Activated naive CD4-positive, alpha-beta T cell treated with anti-CD3 and anti-CD28 coated beads, Interleukin-2, amount 50 U/mL, for 72 hours (primary cell): ENCODE data around the gene PCDH9. TPM values are rescaled to one million over a fixed set of nuclear protein-coding genes. Genes with fewer than 3 reads are reported as not detected.

Experiments used
- ATAC-seq, 2 donors: fragments of 150-1000 bp; cut with Tn5 transposase; 2 replicates each; pipeline ENCODE4 v1.10.0; 2021; ENCODE audit warnings: mild to moderate bottlenecking in 2 of 2, moderate library complexity in 2 of 2
- DNase-seq, 2 donors: peaks; one replicate each; pipeline ENCODE4 v3.0.0; 2021 to 2022; ENCODE audit warnings: low spot score in 2 of 2
- H3K27ac Mint-ChIP-seq, 2 donors: one replicate each; pipeline ENCODE4 v1.8.0; 2022; ENCODE audit warnings: mild to moderate bottlenecking in 2 of 2, mixed read lengths in 2 of 2
- H3K36me3 Mint-ChIP-seq, 2 donors: one replicate each; pipeline ENCODE4 v1.8.0; 2022; ENCODE audit warnings: mixed read lengths in 2 of 2
- H3K9me3 Mint-ChIP-seq, 2 donors: one replicate each; pipeline ENCODE4 v1.8.0; 2022; ENCODE audit warnings: mixed read lengths in 2 of 2
- total RNA-seq, 2 donors: library from RNA; stranded (reverse); gene quantifications; one replicate each; pipeline ENCODE4 v1.2.3, GENCODE V29; 2022

Gene PCDH9
- total RNA-seq, 2 donors from 2014 or later = 0.16 to 0.48 TPM

DNA sequence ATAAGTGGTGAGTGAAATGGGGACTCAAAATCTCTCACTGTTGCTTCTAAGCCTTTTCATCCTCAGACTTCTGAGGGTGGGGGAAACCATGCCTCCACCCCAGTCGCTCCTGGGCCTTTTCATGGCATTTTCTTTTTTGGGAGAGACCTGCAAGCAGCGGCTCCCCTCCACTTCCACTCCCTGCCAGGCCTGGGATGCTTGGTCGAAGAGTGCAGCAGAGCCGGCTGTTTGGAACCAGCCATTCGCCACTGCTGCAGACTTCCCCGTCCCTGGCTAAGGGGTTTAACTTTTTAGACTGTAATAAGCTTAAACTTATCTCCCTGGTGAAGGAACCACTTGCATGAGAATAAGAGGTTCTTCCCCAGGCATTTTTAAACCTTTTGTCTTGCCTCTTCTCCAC, 617.2 kb downstream of the PCDH9 start:
- Mint-ChIP-seq H3K27ac (no peak overlapping the region), H3K9me3 (no peaks in the 10 kb centered on the region), H3K36me3 (no peaks in the 10 kb centered on the region)
- DNase-seq = no peak
- ATAC-seq = no peak

DNA sequence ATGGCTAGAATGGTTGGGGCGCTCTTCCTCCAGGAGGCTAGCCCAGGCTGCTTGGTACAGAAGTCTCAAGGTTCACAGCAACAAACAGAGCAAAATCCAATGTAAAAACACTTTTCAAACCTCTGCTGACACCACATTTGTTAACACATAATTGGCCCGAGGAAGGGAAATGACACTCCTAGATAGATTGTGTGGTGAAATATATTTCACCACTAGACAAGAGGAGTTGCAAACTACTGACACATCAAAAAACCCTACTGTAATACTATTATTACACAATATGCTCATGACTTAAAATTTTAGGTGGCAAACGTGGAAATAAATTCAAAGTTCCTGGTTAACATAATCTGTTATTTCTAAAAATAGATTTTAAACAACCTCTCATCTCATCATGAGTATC, 643.6 kb downstream of the PCDH9 start:
- Mint-ChIP-seq H3K27ac (no peak overlapping the region), H3K36me3 (no peaks in the 10 kb centered on the region), H3K9me3 (peaks cover 0 to 4% of the 10 kb centered on the region in 2 donors)
- DNase-seq (no peak), ATAC-seq (no peak)

DNA sequence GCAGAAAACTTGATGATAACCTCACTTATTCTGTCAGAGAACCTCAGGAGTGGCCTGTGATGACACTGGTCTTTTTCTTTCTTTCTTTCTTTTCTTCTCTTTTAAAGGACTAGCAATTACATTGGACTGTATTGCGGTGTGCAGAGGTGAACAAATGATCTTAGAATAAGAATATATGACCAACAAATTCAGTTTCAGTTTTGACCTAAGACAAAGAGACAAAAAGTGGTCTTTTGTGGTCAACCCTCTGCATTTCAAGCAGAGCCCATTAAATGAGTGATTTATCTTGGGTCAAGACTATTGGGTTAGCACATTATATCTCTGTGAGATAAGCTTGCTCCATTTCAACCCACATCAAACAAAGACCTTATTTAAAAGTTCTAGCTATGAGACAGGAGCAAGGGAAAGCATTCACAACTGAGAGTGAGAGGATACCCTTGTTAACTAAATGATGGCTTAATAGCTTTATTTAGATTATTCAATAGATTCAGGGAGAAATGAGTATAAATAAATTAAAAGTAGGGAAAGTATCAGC, 644.4 kb downstream of the PCDH9 start:
- DNase-seq (no peak), ATAC-seq (no peak)
- Mint-ChIP-seq H3K36me3 (no peaks in the 10 kb centered on the region), H3K27ac (no peak overlapping the region), H3K9me3 (peaks cover 0 to 4% of the 10 kb centered on the region in 2 donors)

DNA sequence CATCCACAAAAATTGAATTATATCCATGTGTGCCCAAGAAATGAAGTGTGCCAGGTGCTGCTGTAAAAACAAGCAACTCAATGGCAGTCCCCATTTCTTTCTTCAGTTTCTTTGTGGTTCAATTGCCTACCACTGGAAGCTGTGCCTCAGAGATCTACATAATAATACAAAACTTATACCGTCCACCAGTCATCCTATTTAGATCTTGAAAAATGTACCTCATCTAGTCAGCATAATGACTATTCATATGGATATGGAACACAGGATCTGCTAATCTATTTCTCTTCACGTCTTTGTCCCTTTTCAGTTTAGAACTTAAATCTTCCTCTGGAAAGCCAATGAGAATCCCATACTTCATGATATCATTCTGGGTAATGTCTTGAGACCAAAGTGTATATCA, 648.5 kb downstream of the PCDH9 start:
- H3K36me3 Mint-ChIP-seq = no peaks in the 10 kb centered on the region
- no peak overlapping the region for H3K27ac Mint-ChIP-seq
- ATAC-seq (no peak), DNase-seq (no peak)
- H3K9me3 Mint-ChIP-seq = peaks cover 0 to 4% of the 10 kb centered on the region in 2 donors

DNA sequence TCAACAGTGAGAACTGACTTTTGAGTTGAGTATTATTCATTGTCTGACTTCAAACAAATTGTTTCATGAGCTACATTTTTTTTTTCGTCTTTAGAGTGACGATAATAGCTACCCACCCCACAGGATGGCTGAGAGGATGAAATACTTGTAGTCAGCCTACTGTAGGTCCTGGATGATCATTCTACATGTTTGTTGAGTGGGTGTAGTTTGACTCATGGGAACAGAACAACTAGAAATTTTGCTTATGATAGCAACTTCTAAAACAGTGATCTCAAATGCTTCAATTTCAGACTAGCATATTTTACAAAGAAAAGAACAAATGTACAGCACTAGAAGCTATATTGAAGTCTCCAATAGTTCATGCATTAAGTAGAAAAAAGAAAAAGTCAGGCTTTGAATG, 651.8 kb downstream of the PCDH9 start:
- ATAC-seq = no peak
- no peaks in the 10 kb centered on the region for H3K36me3 Mint-ChIP-seq
- peaks cover 0 to 10% of the 10 kb centered on the region in 2 donors for H3K9me3 Mint-ChIP-seq
- no peak for DNase-seq
- H3K27ac Mint-ChIP-seq = no peak overlapping the region

DNA sequence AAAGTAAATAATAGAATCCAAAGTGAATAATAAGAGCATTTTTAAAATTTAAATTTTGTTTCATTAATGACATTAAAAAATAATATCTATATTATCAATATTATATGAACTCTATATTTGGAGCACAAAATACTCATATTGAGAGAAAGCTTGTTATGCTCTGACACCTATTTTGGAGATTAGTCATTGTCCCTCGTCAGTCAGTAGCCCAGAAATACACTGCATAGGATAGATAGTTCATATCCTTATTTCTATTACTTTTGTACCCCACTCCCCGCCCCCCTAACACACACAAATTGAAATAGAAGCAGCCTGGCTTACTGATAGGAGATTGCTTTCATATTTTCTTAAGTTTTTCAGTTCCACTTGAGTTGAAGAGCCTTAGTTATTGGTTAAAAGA, 652.8 kb downstream of the PCDH9 start:
- DNase-seq (no peak), ATAC-seq (no peak)
- H3K9me3 Mint-ChIP-seq = peaks cover 0 to 10% of the 10 kb centered on the region in 2 donors
- no peaks in the 10 kb centered on the region for H3K36me3 Mint-ChIP-seq
- no peak overlapping the region for H3K27ac Mint-ChIP-seq

DNA sequence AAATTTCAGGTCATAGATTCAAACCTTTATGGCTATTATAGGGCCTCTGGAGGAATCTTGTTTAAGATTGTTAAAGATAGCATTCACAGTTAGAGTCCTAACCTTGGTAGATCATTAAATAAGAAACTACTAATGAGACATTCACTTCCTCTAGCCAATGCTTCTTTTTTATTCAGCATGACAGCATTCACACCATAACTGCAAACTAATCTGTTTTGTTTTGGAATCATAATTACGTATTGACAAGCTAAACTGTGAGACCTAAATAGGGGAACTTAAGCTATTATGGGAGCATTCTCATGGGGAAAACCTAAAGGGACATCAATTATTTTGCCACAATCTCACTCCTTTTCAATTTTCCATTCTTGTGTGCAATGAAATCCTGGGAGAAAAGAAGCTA, 653.8 kb downstream of the PCDH9 start:
- ATAC-seq = no peak
- Mint-ChIP-seq H3K27ac (no peak overlapping the region), H3K36me3 (no peaks in the 10 kb centered on the region), H3K9me3 (peaks cover 0 to 10% of the 10 kb centered on the region in 2 donors)
- no peak for DNase-seq

DNA sequence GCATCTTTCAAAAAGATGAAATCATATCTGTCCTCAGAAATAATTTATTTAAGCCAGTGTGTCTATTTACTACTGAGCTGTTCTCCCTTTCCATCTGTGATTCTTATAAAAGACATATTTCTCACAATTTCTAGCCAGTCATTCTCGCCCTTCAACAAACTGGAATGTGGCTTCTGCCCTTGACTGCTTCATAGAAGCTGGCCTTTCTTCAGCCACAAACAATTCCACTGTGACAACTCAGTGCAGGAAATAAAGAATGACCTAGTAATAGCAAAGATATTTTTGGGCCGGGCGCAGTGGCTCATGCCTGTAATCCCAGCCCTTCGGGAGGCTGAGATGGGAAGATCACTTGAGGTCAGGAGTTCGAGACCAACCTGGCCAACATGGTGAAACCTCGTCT, 655.5 kb downstream of the PCDH9 start:
- H3K9me3 Mint-ChIP-seq = peaks cover 0 to 10% of the 10 kb centered on the region in 2 donors
- H3K27ac Mint-ChIP-seq = no peak overlapping the region
- ATAC-seq (no peak), DNase-seq (no peak)
- no peaks in the 10 kb centered on the region for H3K36me3 Mint-ChIP-seq

DNA sequence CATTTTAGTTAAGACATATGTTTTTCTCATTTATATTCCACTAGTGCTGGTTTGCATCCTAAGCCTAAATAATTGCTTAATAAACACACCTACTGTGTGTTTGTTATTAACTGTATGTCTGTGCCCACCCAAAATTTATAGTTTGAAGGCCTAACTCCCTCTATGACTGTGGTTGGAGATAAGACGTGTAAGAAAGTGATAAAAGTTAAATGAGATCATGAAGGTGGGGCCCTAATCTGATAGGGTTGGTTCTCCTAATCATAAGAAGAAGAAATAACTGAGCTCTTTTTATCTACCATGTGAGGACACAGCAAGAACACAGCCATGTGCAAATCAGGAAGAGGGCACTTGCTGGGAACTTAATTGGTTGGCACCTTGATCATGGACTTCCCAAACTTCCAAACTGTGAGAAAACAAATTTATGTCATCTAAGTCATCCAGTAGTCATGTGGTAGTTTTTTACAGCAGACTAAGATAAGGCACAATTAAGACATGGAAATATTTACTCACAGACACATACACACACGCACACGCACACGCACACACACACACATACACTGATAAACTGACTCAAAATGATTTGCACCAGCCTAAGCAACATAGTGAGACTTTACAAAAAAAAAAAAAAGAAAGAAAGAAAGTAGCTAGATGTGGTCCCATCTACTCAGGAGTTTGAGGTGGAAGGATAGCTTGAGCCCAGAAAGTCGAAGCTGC, 662.1 kb downstream of the PCDH9 start:
- ATAC-seq = no peak
- Mint-ChIP-seq H3K9me3 (peaks cover 7 to 15% of the 10 kb centered on the region in 2 donors), H3K36me3 (no peaks in the 10 kb centered on the region), H3K27ac (no peak overlapping the region)
- no peak for DNase-seq

DNA sequence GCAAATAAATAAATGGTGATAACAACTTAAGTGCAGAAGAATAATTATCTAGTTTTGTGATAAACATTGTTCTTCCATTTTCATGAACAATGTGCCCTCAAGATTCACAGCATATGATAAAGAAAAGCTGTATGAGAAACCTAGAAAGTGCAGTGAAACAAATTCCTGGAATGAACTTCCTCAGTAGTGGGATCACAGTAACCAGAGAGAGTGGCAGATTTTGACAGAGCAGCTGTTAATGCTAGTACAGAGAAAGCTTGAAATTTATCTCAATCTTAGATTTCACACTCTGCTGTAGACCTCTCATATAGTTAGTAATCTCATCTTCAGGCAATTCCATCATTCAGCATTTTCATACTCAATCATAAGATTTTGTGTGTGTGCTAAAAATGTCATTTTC, 664.9 kb downstream of the PCDH9 start:
- Mint-ChIP-seq H3K27ac (no peak overlapping the region), H3K36me3 (no peaks in the 10 kb centered on the region), H3K9me3 (peaks cover 8 to 11% of the 10 kb centered on the region in 2 donors)
- DNase-seq = no peak
- no peak for ATAC-seq

DNA sequence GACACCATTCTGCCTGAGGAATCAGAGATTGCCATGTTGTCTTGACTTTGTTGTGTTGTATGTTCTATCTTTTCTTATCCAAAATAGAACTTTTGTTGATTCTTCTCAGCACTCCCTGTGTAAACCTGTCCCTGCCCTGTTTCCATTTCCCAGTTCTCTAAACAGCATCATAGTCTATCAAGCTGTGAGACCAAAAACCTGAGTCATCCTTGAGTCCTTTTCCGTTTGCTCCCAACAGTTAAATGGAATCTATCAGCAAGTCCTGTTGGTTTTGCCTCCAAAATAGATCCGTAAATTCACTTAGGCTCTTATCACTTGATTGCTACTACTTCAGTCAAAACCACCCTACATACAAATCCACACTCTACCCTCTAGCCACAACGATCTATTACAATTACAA, 667.1 kb downstream of the PCDH9 start:
- DNase-seq (no peak), ATAC-seq (no peak)
- no peaks in the 10 kb centered on the region for H3K36me3 Mint-ChIP-seq
- no peak overlapping the region for H3K27ac Mint-ChIP-seq
- peaks cover 6 to 11% of the 10 kb centered on the region in 2 donors for H3K9me3 Mint-ChIP-seq

DNA sequence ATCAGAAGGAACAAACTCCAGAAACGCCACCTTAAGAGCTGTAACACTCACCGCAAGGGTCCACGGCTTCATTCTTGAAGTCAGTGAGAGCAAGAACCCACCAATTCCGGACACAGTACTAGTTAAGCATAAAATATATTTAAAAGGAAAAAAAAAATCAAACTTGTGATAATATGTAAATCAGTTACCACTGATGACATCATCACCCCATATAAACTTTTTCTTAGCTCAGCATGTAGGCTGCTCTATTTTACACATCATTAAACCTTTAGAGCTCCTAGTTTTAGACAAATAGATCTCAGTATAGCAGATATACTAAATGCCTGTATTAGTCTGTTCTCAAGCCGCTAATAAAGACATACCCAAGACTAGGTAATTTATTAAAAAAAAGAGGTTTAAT, 668.1 kb downstream of the PCDH9 start:
- no peak for DNase-seq
- Mint-ChIP-seq H3K27ac (no peak overlapping the region), H3K9me3 (peaks cover 3 to 16% of the 10 kb centered on the region in 2 donors), H3K36me3 (no peaks in the 10 kb centered on the region)
- no peak for ATAC-seq

DNA sequence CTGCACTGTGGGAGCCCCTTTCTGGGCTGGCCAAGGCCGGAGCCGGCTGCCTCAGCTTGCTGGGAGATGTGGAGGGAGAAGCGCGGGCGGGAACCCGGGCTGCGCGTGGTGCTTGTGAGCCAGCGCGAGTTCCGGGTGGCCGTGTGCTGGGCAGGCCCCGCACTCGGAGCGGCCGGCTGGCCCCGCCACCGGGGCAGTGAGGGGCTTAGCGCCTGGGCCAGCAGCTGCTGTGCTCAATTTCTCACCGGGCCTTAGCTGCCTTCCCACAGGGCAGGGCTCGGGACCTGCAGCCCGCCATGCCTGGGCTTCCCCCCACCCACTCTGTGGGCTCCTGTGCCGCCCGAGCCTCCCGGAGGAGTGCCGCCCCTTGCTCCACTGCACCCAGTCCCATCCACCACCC, 669.1 kb downstream of the PCDH9 start:
- Mint-ChIP-seq H3K27ac (no peak overlapping the region), H3K9me3 (peaks cover 3 to 16% of the 10 kb centered on the region in 2 donors), H3K36me3 (no peaks in the 10 kb centered on the region)
- no peak for DNase-seq
- ATAC-seq = no peak

DNA sequence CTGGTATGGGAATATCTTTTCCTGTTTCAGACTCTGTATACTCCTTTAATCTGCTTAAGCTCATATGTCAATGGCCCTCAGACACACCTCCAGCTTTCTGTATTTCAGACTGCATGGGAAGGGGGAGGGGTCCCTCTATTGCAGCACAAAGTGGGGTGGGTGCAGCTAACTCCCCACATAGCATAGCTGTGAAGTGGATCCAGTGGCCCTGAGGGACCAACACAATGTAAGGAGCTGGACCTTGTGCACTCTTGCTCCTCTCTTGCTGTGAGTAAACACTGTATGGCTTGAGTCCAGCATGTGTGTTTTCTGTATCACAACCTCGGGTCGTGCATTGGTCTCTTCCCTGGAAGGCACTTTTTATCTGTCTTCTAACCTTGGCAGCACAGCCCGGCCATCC, 669.9 kb downstream of the PCDH9 start:
- Mint-ChIP-seq H3K36me3 (no peaks in the 10 kb centered on the region), H3K9me3 (peaks cover 3 to 16% of the 10 kb centered on the region in 2 donors), H3K27ac (no peak overlapping the region)
- no peak for DNase-seq
- no peak for ATAC-seq

DNA sequence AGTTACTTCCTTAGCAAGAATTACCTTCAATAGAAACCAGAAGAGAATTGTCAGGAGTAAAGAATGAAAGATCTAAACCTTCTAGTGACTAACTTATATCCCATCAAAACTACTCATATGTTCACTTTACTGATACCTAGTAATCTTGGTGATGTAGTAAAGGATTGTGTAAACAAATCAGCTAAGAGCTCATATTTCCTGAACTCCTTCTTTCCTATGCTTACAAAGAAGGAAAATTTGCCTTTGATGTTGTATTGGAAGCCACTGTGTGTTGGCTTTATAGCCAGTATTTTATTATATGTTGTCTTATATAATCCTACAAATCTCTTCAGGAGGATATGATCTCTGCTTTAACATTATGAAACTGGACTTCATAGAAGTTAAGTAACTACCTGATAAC, 671.0 kb downstream of the PCDH9 start:
- Mint-ChIP-seq H3K9me3 (peaks cover 3 to 16% of the 10 kb centered on the region in 2 donors), H3K27ac (no peak overlapping the region), H3K36me3 (no peaks in the 10 kb centered on the region)
- DNase-seq (no peak), ATAC-seq (no peak)

DNA sequence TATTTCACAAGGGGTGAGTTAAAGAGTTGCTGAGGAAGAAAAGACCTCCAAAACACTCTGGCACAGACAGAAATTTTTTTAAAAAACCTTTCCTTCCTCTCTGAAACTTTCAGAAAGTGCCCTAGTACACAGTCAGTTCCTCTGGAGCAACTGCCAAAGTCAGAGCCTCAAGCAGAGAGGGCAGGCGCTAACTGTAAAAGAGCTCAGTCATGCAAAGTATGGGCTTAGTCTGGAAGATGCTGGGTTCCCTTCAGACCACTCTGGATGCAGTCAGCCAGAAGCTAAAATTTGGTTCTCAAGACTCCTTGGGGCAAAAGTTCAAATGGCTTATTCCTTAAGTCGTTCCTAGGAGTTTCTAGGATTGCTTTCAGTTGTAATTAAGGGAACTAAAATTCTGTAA, 671.6 kb downstream of the PCDH9 start:
- DNase-seq (no peak), ATAC-seq (no peak)
- peaks cover 2 to 14% of the 10 kb centered on the region in 2 donors for H3K9me3 Mint-ChIP-seq
- no peaks in the 10 kb centered on the region for H3K36me3 Mint-ChIP-seq
- no peak overlapping the region for H3K27ac Mint-ChIP-seq

DNA sequence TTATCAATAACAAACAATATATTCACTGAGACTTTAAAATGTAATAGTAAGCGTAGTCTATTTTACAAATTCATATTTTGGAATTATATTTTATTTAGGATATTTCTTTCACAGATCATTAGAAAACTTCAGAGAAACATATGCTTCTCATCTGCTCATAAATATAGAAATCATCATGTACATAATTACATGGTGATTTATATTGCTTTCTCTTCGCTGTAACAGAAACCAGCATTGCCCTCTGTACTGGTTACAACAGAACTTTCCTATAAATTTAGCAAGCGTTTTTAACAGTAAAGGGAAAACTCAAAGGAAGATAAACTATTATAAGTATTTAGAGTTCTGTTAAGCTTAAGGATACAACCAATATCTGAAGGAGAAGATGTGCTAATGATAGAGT, 672.8 kb downstream of the PCDH9 start:
- DNase-seq = no peak
- no peak for ATAC-seq
- Mint-ChIP-seq H3K9me3 (peaks cover 0 to 9% of the 10 kb centered on the region in 2 donors), H3K27ac (no peak overlapping the region), H3K36me3 (no peaks in the 10 kb centered on the region)

DNA sequence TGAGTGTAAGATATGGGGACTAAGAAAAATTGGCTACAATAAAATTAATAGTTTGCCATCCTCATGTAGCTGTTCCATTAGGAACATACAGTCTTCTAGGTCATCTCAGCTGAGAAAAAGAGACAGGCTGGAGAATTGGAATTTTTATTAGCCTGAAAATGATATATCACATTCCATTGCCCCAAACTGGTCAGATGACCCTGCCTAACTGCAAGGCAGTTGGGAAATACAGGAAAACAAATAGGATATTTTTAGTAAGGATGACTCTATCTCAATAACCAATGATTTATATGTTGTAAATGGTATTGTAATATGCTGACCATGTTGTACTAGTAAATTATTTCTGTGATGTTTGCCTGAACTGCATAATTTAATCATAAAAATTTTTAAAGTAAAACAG, 673.8 kb downstream of the PCDH9 start:
- ATAC-seq (no peak), DNase-seq (no peak)
- Mint-ChIP-seq H3K27ac (no peak overlapping the region), H3K9me3 (peaks cover 0 to 9% of the 10 kb centered on the region in 2 donors), H3K36me3 (no peaks in the 10 kb centered on the region)
